Measurements from ENCODE around the gene RAB42. TPM values are rescaled to one million over a fixed set of nuclear protein-coding genes. Genes with fewer than 3 reads are reported as not detected.

RAB42 gene
- total RNA-seq, 1 experiment from 2014 or later, result 12.6 TPM

Other genes starting within 250 kb of the RAB42 start
- gene PHACTR4, start 222.5 kb upstream of the RAB42 start, total RNA-seq (2021), result 49.2 to 52.9 TPM (median 50.9 TPM) in 3 replicates
- gene RCC1, start 86.2 kb upstream of the RAB42 start, total RNA-seq (2021), result 93.2 to 103 TPM (median 98.2 TPM) in 3 replicates
- 30.4 to 40.6 TPM (median 34.0 TPM) in 3 replicates for gene TRNAU1AP, start 39.2 kb upstream of the RAB42 start, total RNA-seq (2021)
- 18.6 to 23.3 TPM (median 22.1 TPM) in 3 replicates for gene TAF12, start 50.8 kb downstream of the RAB42 start, total RNA-seq (2021)
- not detected in 3 replicates for gene RNU11, start 56.3 kb downstream of the RAB42 start, total RNA-seq (2021)
- gene GMEB1, start 76.5 kb downstream of the RAB42 start, total RNA-seq (2021), result 25.4 to 29.4 TPM (median 26.4 TPM) in 3 replicates
- gene YTHDF2, start 144.7 kb downstream of the RAB42 start, total RNA-seq (2021), result 111 to 126 TPM (median 114 TPM) in 3 replicates
- gene OPRD1, start 219.9 kb downstream of the RAB42 start, total RNA-seq (2021), result 2.2 to 3.1 TPM (median 2.5 TPM) in 3 replicates

Measured in WTC11 (cell line).